Measurements from ENCODE around the gene NUDT2.

- TF ChIP-seq, protein P1, sequence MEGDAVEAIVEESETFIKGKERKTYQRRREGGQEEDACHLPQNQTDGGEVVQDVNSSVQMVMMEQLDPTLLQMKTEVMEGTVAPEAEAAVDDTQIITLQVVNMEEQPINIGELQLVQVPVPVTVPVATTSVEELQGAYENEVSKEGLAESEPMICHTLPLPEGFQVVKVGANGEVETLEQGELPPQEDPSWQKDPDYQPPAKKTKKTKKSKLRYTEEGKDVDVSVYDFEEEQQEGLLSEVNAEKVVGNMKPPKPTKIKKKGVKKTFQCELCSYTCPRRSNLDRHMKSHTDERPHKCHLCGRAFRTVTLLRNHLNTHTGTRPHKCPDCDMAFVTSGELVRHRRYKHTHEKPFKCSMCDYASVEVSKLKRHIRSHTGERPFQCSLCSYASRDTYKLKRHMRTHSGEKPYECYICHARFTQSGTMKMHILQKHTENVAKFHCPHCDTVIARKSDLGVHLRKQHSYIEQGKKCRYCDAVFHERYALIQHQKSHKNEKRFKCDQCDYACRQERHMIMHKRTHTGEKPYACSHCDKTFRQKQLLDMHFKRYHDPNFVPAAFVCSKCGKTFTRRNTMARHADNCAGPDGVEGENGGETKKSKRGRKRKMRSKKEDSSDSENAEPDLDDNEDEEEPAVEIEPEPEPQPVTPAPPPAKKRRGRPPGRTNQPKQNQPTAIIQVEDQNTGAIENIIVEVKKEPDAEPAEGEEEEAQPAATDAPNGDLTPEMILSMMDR (IDR thresholded peaks at IDR 0.05) = no peak
- no peak for TF ChIP-seq POLR2A (IDR thresholded peaks at IDR 0.05)
These were observed 826 bp upstream of the NUDT2 start for GRCh38 chr9:34328500-34328986.
